GM12892 (cell line): ENCODE data around the gene PPP2R5C.
"Not testable (repeated sequence)": the region's sequence is repeated elsewhere in the genome, so short reads cannot be mapped to it uniquely, and the experiment has no call there.

ENCODE experiments used
- POLR2A ChIP-seq: IDR thresholded peaks from 2 replicates; pipeline ENCODE4 v1.6.1; 2011; ENCODE audit warnings: low read depth, low read length, control low read depth
- POLR2AphosphoS5 ChIP-seq: IDR thresholded peaks from 2 replicates; pipeline ENCODE4 v1.6.1; 2011; ENCODE audit warnings: low read depth, low read length, control low read depth

- TF ChIP-seq POLR2A, POLR2AphosphoS5: not testable (repeated sequence)
Measured at GRCh38 chr14:101730157-101730556, 31.4 kb upstream of the PPP2R5C start.
